Lower leg skin (tissue), 3 donors: ENCODE data around the gene TCERG1.

ENCODE experiments used
- POLR2A ChIP-seq, 2 donors: fragments of 450-650 bp; IDR thresholded peaks; one replicate each; pipeline ENCODE4 v1.6.1; 2016 to 2017; ENCODE audit warnings: antibody characterized with exemption in 2 of 2, mild to moderate bottlenecking in 1 of 2, moderate library complexity in 1 of 2
- TF ChIP-seq, protein P1 (sequence below), 3 donors: fragments of 450-650 bp; IDR thresholded peaks; one replicate each; pipeline ENCODE4 v1.5.1; 2016; ENCODE audit warnings: antibody characterized with exemption in 3 of 3, mild to moderate bottlenecking in 3 of 3, moderate library complexity in 2 of 3

DNA sequence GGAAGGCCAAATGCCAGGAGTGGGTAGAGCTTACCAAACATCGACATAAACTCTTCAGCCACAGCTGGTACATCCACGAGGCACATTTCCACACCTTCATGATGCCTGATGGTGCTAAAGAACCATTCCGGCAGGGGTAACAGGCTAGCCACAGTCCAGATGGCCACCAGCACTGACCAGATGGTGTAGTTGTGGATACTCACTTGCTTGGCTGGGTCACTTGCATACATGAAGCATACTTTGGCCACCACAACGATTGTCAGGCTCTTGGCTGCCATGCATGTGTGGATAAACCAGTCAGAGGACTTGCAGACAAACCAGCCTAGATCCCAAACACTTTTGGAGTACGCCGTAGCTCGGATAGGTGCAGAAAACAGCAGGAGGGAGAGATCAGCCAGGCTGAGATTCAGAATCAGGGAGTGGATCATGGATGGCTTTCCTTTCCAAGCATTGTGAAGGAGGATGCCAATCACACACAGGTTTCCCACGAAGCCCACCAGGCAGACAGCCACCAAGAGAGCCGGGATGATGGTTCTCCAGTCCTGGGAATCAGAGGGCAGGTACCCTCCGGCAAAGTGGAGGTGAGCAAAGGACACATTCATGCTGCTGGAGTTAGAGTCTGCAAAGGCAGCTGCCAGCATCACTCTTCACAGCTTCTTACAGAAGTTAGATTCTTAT is 68.5 kb downstream of the TCERG1 start:
- no peak for TF ChIP-seq POLR2A (IDR thresholded peaks at IDR 0.05)
- TF ChIP-seq, protein P1, sequence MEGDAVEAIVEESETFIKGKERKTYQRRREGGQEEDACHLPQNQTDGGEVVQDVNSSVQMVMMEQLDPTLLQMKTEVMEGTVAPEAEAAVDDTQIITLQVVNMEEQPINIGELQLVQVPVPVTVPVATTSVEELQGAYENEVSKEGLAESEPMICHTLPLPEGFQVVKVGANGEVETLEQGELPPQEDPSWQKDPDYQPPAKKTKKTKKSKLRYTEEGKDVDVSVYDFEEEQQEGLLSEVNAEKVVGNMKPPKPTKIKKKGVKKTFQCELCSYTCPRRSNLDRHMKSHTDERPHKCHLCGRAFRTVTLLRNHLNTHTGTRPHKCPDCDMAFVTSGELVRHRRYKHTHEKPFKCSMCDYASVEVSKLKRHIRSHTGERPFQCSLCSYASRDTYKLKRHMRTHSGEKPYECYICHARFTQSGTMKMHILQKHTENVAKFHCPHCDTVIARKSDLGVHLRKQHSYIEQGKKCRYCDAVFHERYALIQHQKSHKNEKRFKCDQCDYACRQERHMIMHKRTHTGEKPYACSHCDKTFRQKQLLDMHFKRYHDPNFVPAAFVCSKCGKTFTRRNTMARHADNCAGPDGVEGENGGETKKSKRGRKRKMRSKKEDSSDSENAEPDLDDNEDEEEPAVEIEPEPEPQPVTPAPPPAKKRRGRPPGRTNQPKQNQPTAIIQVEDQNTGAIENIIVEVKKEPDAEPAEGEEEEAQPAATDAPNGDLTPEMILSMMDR (IDR thresholded peaks at IDR 0.05): no peak
